Neural cell (in vitro differentiated cells): Measurements from ENCODE around the gene TACO1. TPM values are rescaled to one million over a fixed set of nuclear protein-coding genes. Genes with fewer than 3 reads are reported as not detected.

Experiments
- H2AFZ ChIP-seq: fragments of 200-600, 300-800 bp; sonication (generic), shearing (Covaris generic); 2 replicates; pipeline ENCODE4 v1.6.0; 2014; ENCODE audit warnings: low read depth, mild to moderate bottlenecking, antibody characterized with exemption, low read length, moderate library complexity
- H3F3A ChIP-seq: fragments of 200-600 bp; shearing (Covaris generic); 2 replicates; pipeline ENCODE4 v1.6.1; 2016; ENCODE audit warnings: mild to moderate bottlenecking, moderate library complexity, mixed read lengths, antibody characterized with exemption, low read length; ENCODE audit not compliant: insufficient read depth, poor library complexity, severe bottlenecking
- H3K27ac ChIP-seq: fragments of 200-600, 300-800 bp; sonication (generic), shearing (Covaris generic); 2 replicates; pipeline ENCODE4 v1.5.1; 2014; ENCODE audit warnings: mild to moderate bottlenecking, low read length, moderate library complexity
- H3K27me3 ChIP-seq: fragments of 300-800, 200-600 bp; sonication (generic), shearing (Covaris generic); 2 replicates; pipeline ENCODE4 v1.6.0; 2014; ENCODE audit warnings: mild to moderate bottlenecking, low read depth, low read length, moderate library complexity; ENCODE audit not compliant: insufficient read depth
- H3K36me3 ChIP-seq: fragments of 300-800, 200-600 bp; sonication (generic), shearing (Covaris generic); 2 replicates; pipeline ENCODE4 v1.5.1; 2014; ENCODE audit warnings: mild to moderate bottlenecking, antibody characterized with exemption, low read length, moderate library complexity; ENCODE audit not compliant: insufficient read depth
- H3K4me2 ChIP-seq: fragments of 300-800, 200-600 bp; sonication (generic), shearing (Covaris generic); 2 replicates; pipeline ENCODE4 v1.6.0; 2014; ENCODE audit warnings: mild to moderate bottlenecking, low read length
- H3K4me3 ChIP-seq: fragments of 300-800, 200-600 bp; sonication (generic), shearing (Covaris generic); 2 replicates; pipeline ENCODE4 v1.5.1; 2014; ENCODE audit warnings: mild to moderate bottlenecking, low read length, moderate library complexity
- H3K79me2 ChIP-seq: fragments of 200-600 bp; shearing (Covaris generic); replicated peaks from 2 replicates; pipeline ENCODE4 v1.6.0; 2014; ENCODE audit warnings: mild to moderate bottlenecking, low read length, moderate library complexity; ENCODE audit not compliant: insufficient read depth
- H3K9ac ChIP-seq: fragments of 300-800, 200-600 bp; sonication (generic), shearing (Covaris generic); 2 replicates; pipeline ENCODE4 v1.6.1; 2016; ENCODE audit warnings: mild to moderate bottlenecking, low read length, mixed read lengths
- H3K9me2 ChIP-seq: fragments of 200-600 bp; shearing (Covaris generic); 2 replicates; pipeline ENCODE4 v1.6.1; 2016; ENCODE audit warnings: mild to moderate bottlenecking, low read length, mixed read lengths; ENCODE audit not compliant: insufficient read depth
- H3K9me3 ChIP-seq: fragments of 200-600, 300-800 bp; sonication (generic), shearing (Covaris generic); 2 replicates; pipeline ENCODE4 v1.6.1; 2016; ENCODE audit warnings: mild to moderate bottlenecking, mixed run types, low read length, moderate library complexity, mixed read lengths
- H4K20me1 ChIP-seq: fragments of 200-600 bp; shearing (Covaris generic); 2 replicates; pipeline ENCODE4 v1.6.1; 2016; ENCODE audit warnings: mild to moderate bottlenecking, mixed run types; ENCODE audit not compliant: insufficient read depth
- CTCF ChIP-seq: fragments of 450-650 bp; IDR thresholded peaks from 2 replicates; pipeline ENCODE4 v1.5.1; 2014; ENCODE audit warnings: antibody characterized with exemption, mild to moderate bottlenecking, moderate library complexity; ENCODE audit not compliant: poor library complexity, severe bottlenecking
- EP300 ChIP-seq: fragments of 450-650 bp; conservative IDR thresholded peaks from 2 replicates; pipeline ENCODE4 v1.6.1; 2014; ENCODE audit warnings: antibody characterized with exemption, mild to moderate bottlenecking, moderate library complexity; ENCODE audit not compliant: poor library complexity, severe bottlenecking
- EZH2 ChIP-seq: fragments of 200-600, 300-800 bp; shearing (Covaris generic), sonication (generic); IDR thresholded peaks from 2 replicates; pipeline ENCODE4 v1.6.1; 2014; ENCODE audit warnings: antibody characterized with exemption, low read length, borderline replicate concordance, mild to moderate bottlenecking; ENCODE audit not compliant: insufficient read depth, poor library complexity, severe bottlenecking
- MXI1 ChIP-seq: fragments of 450-650 bp; conservative IDR thresholded peaks from 2 replicates; pipeline ENCODE4 v1.6.1; 2014; ENCODE audit warnings: antibody characterized with exemption, mild to moderate bottlenecking; ENCODE audit not compliant: poor library complexity, severe bottlenecking
- POLR2AphosphoS5 ChIP-seq: IDR thresholded peaks from 2 replicates; pipeline ENCODE4 v1.6.1; 2012
- RAD21 ChIP-seq: fragments of 450-650 bp; conservative IDR thresholded peaks from 2 replicates; pipeline ENCODE4 v1.6.1; 2014; ENCODE audit warnings: antibody characterized with exemption, mild to moderate bottlenecking, moderate library complexity
- REST ChIP-seq: IDR thresholded peaks from 2 replicates; pipeline ENCODE4 v1.6.1; 2012; ENCODE audit warnings: borderline replicate concordance
- SMC3 ChIP-seq: fragments of 450-650 bp; conservative IDR thresholded peaks from 2 replicates; pipeline ENCODE4 v1.6.1; 2014; ENCODE audit warnings: antibody characterized with exemption, mild to moderate bottlenecking, moderate library complexity; ENCODE audit not compliant: poor library complexity
- TAF1 ChIP-seq: IDR thresholded peaks from 2 replicates; pipeline ENCODE4 v1.6.1; 2012; ENCODE audit warnings: low read depth
- polyA plus RNA-seq: library from polyadenylated mRNA; depleted of rRNA; stranded (reverse); fragments of >200 nt; gene quantifications from 2 replicates; pipeline ENCODE4 v1.2.3, GENCODE V29; 2014

Gene TACO1
- polyA plus RNA-seq, 1 donor from 2014 or later: 16.2 TPM

DNA sequence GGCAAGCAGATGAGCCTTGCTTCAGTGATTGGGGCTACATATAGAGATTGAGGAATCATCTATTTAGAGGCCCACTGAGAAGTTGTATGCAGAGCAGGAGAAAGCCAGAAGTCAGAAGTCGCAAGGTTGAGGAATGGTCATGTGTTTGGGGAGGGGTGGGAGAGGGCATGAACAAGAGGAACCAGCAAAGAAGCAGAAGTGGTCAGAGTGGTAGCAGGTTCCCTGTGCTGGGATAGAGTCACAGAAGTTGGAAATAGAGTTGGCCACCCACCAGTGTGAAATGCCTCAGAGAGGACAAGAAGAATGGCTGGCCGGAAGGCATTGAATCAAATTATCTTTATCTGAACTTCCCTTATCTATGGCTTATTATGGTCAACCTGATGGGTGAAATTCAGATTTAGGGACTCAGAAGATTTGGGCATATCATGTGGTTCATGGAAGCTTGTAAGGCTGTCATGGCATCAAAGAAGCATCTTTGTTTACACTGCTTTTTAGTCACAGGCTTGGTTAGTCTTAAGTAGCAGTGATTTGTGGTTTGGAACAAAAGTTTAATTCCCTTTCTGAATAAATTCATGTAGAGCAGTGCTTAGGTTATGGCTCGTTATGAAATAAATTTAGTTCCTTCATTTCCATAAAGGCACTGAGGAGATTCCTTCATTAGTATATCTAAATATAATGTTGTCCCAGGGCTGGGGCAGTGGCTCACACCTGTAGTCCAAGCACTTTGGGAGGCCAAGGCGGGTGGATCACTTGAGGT lies 41.2 kb downstream of the TACO1 start:
- H3K27ac ChIP-seq: no peak overlapping the region
- H3K4me2 ChIP-seq: no peak overlapping the region
- no peaks in the 10 kb centered on the region for H4K20me1 ChIP-seq
- H2AFZ ChIP-seq: no peak overlapping the region
- no peaks in the 10 kb centered on the region for H3K9me3 ChIP-seq
- H3K27me3 ChIP-seq: no peaks in the 10 kb centered on the region
- H3K4me3 ChIP-seq: no peak overlapping the region
- H3K36me3 ChIP-seq: no peaks in the 10 kb centered on the region
- no peaks in the 10 kb centered on the region for H3K9me2 ChIP-seq
- H3K9ac ChIP-seq: no peak overlapping the region
- no peaks in the 10 kb centered on the region for H3K79me2 ChIP-seq
- H3F3A ChIP-seq: no peaks in the 10 kb centered on the region
- TF ChIP-seq POLR2AphosphoS5: no peak
- no peak for TF ChIP-seq MXI1
- no peak for TF ChIP-seq REST
- TF ChIP-seq EP300: no peak
- TF ChIP-seq CTCF: no peak
- no peak for TF ChIP-seq EZH2
- no peak for TF ChIP-seq RAD21
- TF ChIP-seq TAF1: no peak
- no peak for TF ChIP-seq SMC3

- no peak overlapping the region for H3K4me2 ChIP-seq
- H3K9ac ChIP-seq: no peak overlapping the region
- H3K27me3 ChIP-seq: no peaks in the 10 kb centered on the region
Observed at GRCh38 chr17:63644846-63645245, 44.2 kb downstream of the TACO1 start.

More at GRCh38 chr17:63644846-63645245, 44.2 kb downstream of the TACO1 start:
- Histone ChIP-seq H3K4me3 (no peak overlapping the region), H3K9me2 (no peaks in the 10 kb centered on the region), H3K9me3 (no peaks in the 10 kb centered on the region), H3K36me3 (no peaks in the 10 kb centered on the region), H2AFZ (no peak overlapping the region), H4K20me1 (no peaks in the 10 kb centered on the region), H3F3A (no peaks in the 10 kb centered on the region), H3K27ac (no peak overlapping the region), H3K79me2 (no peaks in the 10 kb centered on the region)
- no peak for TF ChIP-seq SMC3
- no peak for TF ChIP-seq TAF1
- TF ChIP-seq MXI1: no peak
- no peak for TF ChIP-seq CTCF
- TF ChIP-seq EP300: no peak
- no peak for TF ChIP-seq REST
- no peak for TF ChIP-seq RAD21
- TF ChIP-seq EZH2: no peak
- no peak for TF ChIP-seq POLR2AphosphoS5
